ENCODE results near the gene ATF7IP2. TPM values are rescaled to one million over a fixed set of nuclear protein-coding genes. Genes with fewer than 3 reads are reported as not detected.

Gene ATF7IP2
- total RNA-seq, 1 donor from 2014 or later = 8.6 TPM

Other genes with a start within 250 kb of the ATF7IP2 start
- 0.53 and 0.68 TPM in 2 replicates for gene GRIN2A, start 203.6 kb upstream of the ATF7IP2 start, total RNA-seq
- 1.7 and 2.3 TPM in 2 replicates for gene EMP2, start 194.5 kb downstream of the ATF7IP2 start, total RNA-seq